ENCODE data around the gene IL10RB.

The IL10RB gene

GRCh38 chr21:33327792-33328433 lies 61.7 kb downstream of the IL10RB start:
- Histone ChIP-seq H3K27me3 (ENCODE audit: insufficient read depth, poor library complexity, severe bottlenecking) (no peaks in the 10 kb centered on the region), H3K4me3 (replicated peaks; ENCODE audit: insufficient read depth, low read length) (no peak overlapping the region), H3K27ac (replicated peaks) (no peak overlapping the region)
- TF ChIP-seq REST (IDR thresholded peaks at IDR 0.05; ENCODE audit: insufficient replicate concordance, low read depth) (no peak), POLR2AphosphoS5 (IDR thresholded peaks at IDR 0.05; ENCODE audit: low read depth) (no peak), GABPA (IDR thresholded peaks at IDR 0.05; ENCODE audit: low read depth) (no peak), SPI1 (IDR thresholded peaks at IDR 0.05; ENCODE audit: borderline replicate concordance, low read depth) (no peak)
- DNase-seq (ENCODE audit: low read depth in 1 of 2, low spot score in 1 of 2), result no peak

GRCh38 chr21:33330726-33331125 lies 64.6 kb downstream of the IL10RB start:
- no peak overlapping the region for H3K27ac ChIP-seq (replicated peaks)
- TF ChIP-seq SPI1 (IDR thresholded peaks at IDR 0.05; ENCODE audit: borderline replicate concordance, low read depth) (no peak), GABPA (IDR thresholded peaks at IDR 0.05; ENCODE audit: low read depth) (no peak), CTCF (IDR thresholded peaks at IDR 0.05; ENCODE audit: insufficient read depth, low read length) (no peak), POLR2AphosphoS5 (IDR thresholded peaks at IDR 0.05; ENCODE audit: low read depth) (no peak), REST (IDR thresholded peaks at IDR 0.05; ENCODE audit: insufficient replicate concordance, low read depth) (no peak)
- H3K4me3 ChIP-seq (replicated peaks; ENCODE audit: insufficient read depth, low read length), result no peak overlapping the region

GRCh38 chr21:33332143-33332542 lies 66.0 kb downstream of the IL10RB start:
- H3K4me3 ChIP-seq (replicated peaks; ENCODE audit: insufficient read depth, low read length), result no peak overlapping the region
- DNase-seq (ENCODE audit: low read depth in 1 of 2, low spot score in 1 of 2), result no peak
- TF ChIP-seq POLR2AphosphoS5 (IDR thresholded peaks at IDR 0.05; ENCODE audit: low read depth), result no peak
- TF ChIP-seq REST (IDR thresholded peaks at IDR 0.05; ENCODE audit: insufficient replicate concordance, low read depth), result no peak
- no peak for TF ChIP-seq GABPA (IDR thresholded peaks at IDR 0.05; ENCODE audit: low read depth)
- TF ChIP-seq CTCF (IDR thresholded peaks at IDR 0.05; ENCODE audit: insufficient read depth, low read length), result no peak
- no peak for TF ChIP-seq SPI1 (IDR thresholded peaks at IDR 0.05; ENCODE audit: borderline replicate concordance, low read depth)
- no peaks in the 10 kb centered on the region for H3K27me3 ChIP-seq (ENCODE audit: insufficient read depth, poor library complexity, severe bottlenecking)
- no peak overlapping the region for H3K27ac ChIP-seq (replicated peaks)

More at GRCh38 chr21:33330726-33331125, 64.6 kb downstream of the IL10RB start:
- no peaks in the 10 kb centered on the region for H3K27me3 ChIP-seq (ENCODE audit: insufficient read depth, poor library complexity, severe bottlenecking)
- DNase-seq (ENCODE audit: low read depth in 1 of 2, low spot score in 1 of 2), result no peak

Measured in HL-60 (cell line).